GM12891 (cell line): ENCODE measurements around the gene ITGB4.

Experiments
- DNase-seq: peaks from one replicate; pipeline ENCODE4 v3.0.0; 2011; ENCODE audit warnings: low spot score; ENCODE audit not compliant: insufficient read length
- FAIRE-seq: peaks from 2 replicates; lab custom pipeline; 2011; peaks lifted over from hg19 to GRCh38; lab: Jason Lieb, UNC
- PAX5 ChIP-seq: IDR thresholded peaks from 2 replicates; pipeline ENCODE4 v1.6.1; 2011; ENCODE audit warnings: low read length, moderate library complexity, mild to moderate bottlenecking; ENCODE audit not compliant: insufficient read depth, severe bottlenecking
- POLR2A ChIP-seq: IDR thresholded peaks from 2 replicates; pipeline ENCODE4 v1.6.1; 2011; ENCODE audit warnings: low read depth, low read length, control low read depth
- POLR2AphosphoS5 ChIP-seq: IDR thresholded peaks from 2 replicates; pipeline ENCODE4 v1.6.1; 2011; ENCODE audit warnings: low read depth, low read length, control low read depth
- POU2F2 ChIP-seq: IDR thresholded peaks from 2 replicates; pipeline ENCODE4 v1.6.1; 2011; ENCODE audit warnings: low read depth, mild to moderate bottlenecking, control low read depth, low read length, moderate library complexity
- SPI1 ChIP-seq: IDR thresholded peaks from 2 replicates; pipeline ENCODE4 v1.6.1; 2011; ENCODE audit warnings: low read depth, low read length, control low read depth
- TAF1 ChIP-seq: IDR thresholded peaks from 2 replicates; pipeline ENCODE4 v1.6.1; 2011; ENCODE audit warnings: low read depth, low read length, control low read depth

ITGB4 gene

GRCh38 chr17:75698659-75699058 is 22.6 kb upstream of the ITGB4 start:
- TF ChIP-seq PAX5 (no peak), TAF1 (no peak), SPI1 (no peak), POLR2AphosphoS5 (no peak), POU2F2 (no peak), POLR2A (no peak)
- DNase-seq: no peak
- FAIRE-seq: no peak

GRCh38 chr17:75701288-75701687 is 20.0 kb upstream of the ITGB4 start:
- no peak for DNase-seq
- FAIRE-seq: no peak
- TF ChIP-seq POLR2A: no peak
- TF ChIP-seq POLR2AphosphoS5: no peak
- no peak for TF ChIP-seq TAF1
- TF ChIP-seq SPI1: no peak
- TF ChIP-seq PAX5: no peak
- TF ChIP-seq POU2F2: no peak

GRCh38 chr17:75703191-75703590 is 18.1 kb upstream of the ITGB4 start:
- no peak for DNase-seq
- FAIRE-seq: no peak
- TF ChIP-seq POLR2AphosphoS5 (no peak), TAF1 (no peak), POLR2A (no peak), SPI1 (no peak), POU2F2 (no peak), PAX5 (no peak)

- no peak for DNase-seq
- FAIRE-seq: no peak
- no peak for TF ChIP-seq POU2F2
- TF ChIP-seq POLR2AphosphoS5: no peak
- no peak for TF ChIP-seq SPI1
- TF ChIP-seq POLR2A: no peak
- no peak for TF ChIP-seq TAF1
- no peak for TF ChIP-seq PAX5
Measured at GRCh38 chr17:75703591-75703990, 17.7 kb upstream of the ITGB4 start.

GRCh38 chr17:75704963-75705875 is 16.0 kb upstream of the ITGB4 start:
- FAIRE-seq: no peak
- no peak for DNase-seq
- no peak for TF ChIP-seq PAX5

- FAIRE-seq (no peak), DNase-seq (no peak)
- TF ChIP-seq POLR2AphosphoS5: no peak
- TF ChIP-seq POU2F2: no peak
Measured at GRCh38 chr17:75706042-75706728, 15.1 kb upstream of the ITGB4 start.

- DNase-seq (no peak), FAIRE-seq (no peak)
- TF ChIP-seq POLR2AphosphoS5 (no peak), POLR2A (no peak), PAX5 (no peak), SPI1 (no peak), POU2F2 (no peak), TAF1 (no peak)
Measured at GRCh38 chr17:75707079-75707571, 14.1 kb upstream of the ITGB4 start.

GRCh38 chr17:75712446-75712845 is 8.8 kb upstream of the ITGB4 start:
- DNase-seq (no peak), FAIRE-seq (no peak)
- TF ChIP-seq SPI1: no peak
- TF ChIP-seq POU2F2: no peak
- TF ChIP-seq POLR2AphosphoS5: no peak
- TF ChIP-seq TAF1: no peak

- TF ChIP-seq SPI1 (no peak), POLR2A (no peak), TAF1 (no peak), POLR2AphosphoS5 (no peak), POU2F2 (no peak), PAX5 (no peak)
Measured at GRCh38 chr17:75719732-75720131, 1.5 kb upstream of the ITGB4 start.

GRCh38 chr17:75721463-75722011 is 278 bp downstream of the ITGB4 start:
- TF ChIP-seq POLR2AphosphoS5: no peak
- TF ChIP-seq SPI1: no peak
- TF ChIP-seq POU2F2: no peak
- TF ChIP-seq PAX5: no peak
- TF ChIP-seq TAF1: no peak
- TF ChIP-seq POLR2A: no peak
- DNase-seq (no peak), FAIRE-seq (no peak)

More at GRCh38 chr17:75719732-75720131, 1.5 kb upstream of the ITGB4 start:
- DNase-seq (no peak), FAIRE-seq (no peak)
